Mesendoderm (in vitro differentiated cells): ENCODE results near the gene PRG3.

Experiments used
- DNase-seq: peaks from one replicate; pipeline ENCODE4 v3.0.0; 2013
- H2AK5ac ChIP-seq: 2 replicates; pipeline ENCODE4 v1.6.1; 2013; ENCODE audit warnings: low read length, inconsistent platforms
- H2BK120ac ChIP-seq: 2 replicates; pipeline ENCODE4 v1.6.1; 2013; ENCODE audit warnings: low read depth, mild to moderate bottlenecking, low read length, moderate library complexity, mixed read lengths
- H2BK15ac ChIP-seq: replicated peaks from 2 replicates; pipeline ENCODE4 v1.6.1; 2013; ENCODE audit warnings: low read depth, mild to moderate bottlenecking, moderate library complexity
- H2BK5ac ChIP-seq: 2 replicates; pipeline ENCODE4 v1.6.1; 2013; ENCODE audit warnings: low read length, inconsistent platforms
- H3K18ac ChIP-seq: 2 replicates; pipeline ENCODE4 v1.6.1; 2013; ENCODE audit warnings: mild to moderate bottlenecking, low read length, mixed read lengths
- H3K23ac ChIP-seq: one replicate; pipeline ENCODE4 v1.6.1; 2013; ENCODE audit warnings: low read length
- H3K27ac ChIP-seq: 2 replicates; pipeline ENCODE4 v1.5.1; 2013; ENCODE audit warnings: low read depth, mild to moderate bottlenecking, inconsistent platforms, low read length, moderate library complexity
- H3K27me3 ChIP-seq: 2 replicates; pipeline ENCODE4 v1.6.1; 2013; ENCODE audit warnings: low read length, control low read depth, mild to moderate bottlenecking, inconsistent platforms; ENCODE audit not compliant: insufficient read depth, poor library complexity
- H3K36me3 ChIP-seq: 2 replicates; pipeline ENCODE4 v1.6.1; 2013; ENCODE audit warnings: low read length, inconsistent platforms; ENCODE audit not compliant: control insufficient read depth, insufficient read depth
- H3K4ac ChIP-seq: one replicate; pipeline ENCODE4 v1.6.1; 2013; ENCODE audit warnings: low read depth, mild to moderate bottlenecking, low read length, moderate library complexity
- H3K4me1 ChIP-seq: 2 replicates; pipeline ENCODE4 v1.6.1; 2013; ENCODE audit warnings: low read depth, low read length, inconsistent platforms; ENCODE audit not compliant: control insufficient read depth
- H3K4me2 ChIP-seq: 2 replicates; pipeline ENCODE4 v1.6.1; 2013; ENCODE audit warnings: low read length
- H3K4me3 ChIP-seq: 2 replicates; pipeline ENCODE4 v1.5.1; 2013; ENCODE audit warnings: mild to moderate bottlenecking, low read length
- H3K56ac ChIP-seq: one replicate; pipeline ENCODE4 v1.6.1; 2013; ENCODE audit warnings: low read length
- H3K79me1 ChIP-seq: 2 replicates; pipeline ENCODE4 v1.6.1; 2013; ENCODE audit warnings: low read length, inconsistent platforms
- H3K79me2 ChIP-seq: 2 replicates; pipeline ENCODE4 v1.6.1; 2013; ENCODE audit warnings: mild to moderate bottlenecking, low read length; ENCODE audit not compliant: control insufficient read depth, insufficient read depth
- H3K9ac ChIP-seq: 2 replicates; pipeline ENCODE4 v1.6.1; 2013; ENCODE audit warnings: low read length, inconsistent platforms
- H4K5ac ChIP-seq: one replicate; pipeline ENCODE4 v1.6.1; 2013; ENCODE audit warnings: low read length
- H4K8ac ChIP-seq: one replicate; pipeline ENCODE4 v1.6.1; 2013; ENCODE audit warnings: low read depth, mild to moderate bottlenecking, control low read depth, low read length, moderate library complexity
- WGBS: extraction: QIAGEN DNeasy Blood & Tissue Kit; methylation state at CpG from one replicate; pipeline ENCODE4 v1.1.7; 2013; ENCODE audit warnings: low lambda C conversion rate, missing lambda C conversion rate; ENCODE audit not compliant: insufficient coverage; ENCODE audit errors: extremely low coverage; 5-methylcytosine and 5-hydroxymethylcytosine counted together

PRG3 gene

DNA sequence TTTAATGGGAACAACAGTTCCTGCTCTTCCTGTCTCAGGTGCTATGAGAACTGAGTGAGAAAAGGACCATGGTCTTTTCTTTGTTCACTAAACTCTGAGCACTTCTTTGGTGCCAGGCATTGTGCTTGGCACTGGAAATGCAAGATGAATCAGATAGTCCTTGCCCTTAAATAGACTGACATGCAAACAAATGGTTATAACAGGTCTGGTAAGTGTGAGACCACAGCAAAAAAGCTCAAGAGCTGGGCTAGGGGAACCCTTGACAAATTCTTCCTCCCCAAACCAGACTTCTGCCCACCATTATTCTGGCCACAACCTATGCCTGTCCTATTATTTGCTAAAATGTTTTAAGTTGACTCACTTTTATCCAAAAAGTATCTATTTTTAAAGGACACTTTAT, 40.9 kb upstream of the PRG3 start:
- no peak overlapping the region for H2BK15ac ChIP-seq
- H3K36me3 ChIP-seq: peaks cover 11% of the 10 kb centered on the region
- H3K27ac ChIP-seq: no peak overlapping the region
- H2BK120ac ChIP-seq: no peak overlapping the region
- H3K4ac ChIP-seq: no peak overlapping the region
- H3K4me2 ChIP-seq: no peak overlapping the region
- no peak overlapping the region for H4K8ac ChIP-seq
- no peaks in the 10 kb centered on the region for H3K27me3 ChIP-seq
- no peak overlapping the region for H4K5ac ChIP-seq
- no peak overlapping the region for H3K18ac ChIP-seq
- no peaks in the 10 kb centered on the region for H3K79me1 ChIP-seq
- H3K79me2 ChIP-seq: no peaks in the 10 kb centered on the region
- peaks cover 5% of the 10 kb centered on the region for H3K4me1 ChIP-seq
- H2AK5ac ChIP-seq: no peak overlapping the region
- H3K56ac ChIP-seq: no peak overlapping the region
- H3K4me3 ChIP-seq: no peak overlapping the region
- H3K23ac ChIP-seq: no peak overlapping the region
- DNase-seq: no peak
- H3K9ac ChIP-seq: no peak overlapping the region
- no peak overlapping the region for H2BK5ac ChIP-seq

DNA sequence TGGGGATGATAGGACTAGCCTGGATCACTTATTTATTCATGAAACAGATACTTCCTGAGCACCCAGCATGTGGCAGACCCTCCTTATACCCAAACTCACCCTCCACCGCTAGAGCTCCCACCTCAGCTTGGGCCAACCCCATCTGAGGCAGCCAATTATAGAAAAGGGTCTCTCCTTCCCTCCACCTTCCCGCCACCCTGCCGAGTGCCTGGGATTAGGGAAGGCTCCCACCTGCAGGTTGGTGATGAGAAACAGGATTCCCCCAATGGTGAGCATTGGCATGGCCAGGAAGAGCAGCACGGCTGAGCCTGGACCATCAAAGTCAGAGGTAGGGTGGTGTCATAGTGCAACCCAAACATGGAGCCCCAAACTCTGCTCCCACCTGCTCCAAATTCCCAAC, 40.1 kb upstream of the PRG3 start:
- no peaks in the 10 kb centered on the region for H3K79me1 ChIP-seq
- H3K4me2 ChIP-seq: no peak overlapping the region
- no peak overlapping the region for H3K18ac ChIP-seq
- no peak overlapping the region for H3K4ac ChIP-seq
- no peak overlapping the region for H3K4me3 ChIP-seq
- H2BK5ac ChIP-seq: no peak overlapping the region
- no peaks in the 10 kb centered on the region for H3K27me3 ChIP-seq
- no peak for DNase-seq
- no CpG with 5 or more reads among the region's 4 CpGs for WGBS
- H3K56ac ChIP-seq: no peak overlapping the region
- no peak overlapping the region for H3K9ac ChIP-seq
- H4K5ac ChIP-seq: no peak overlapping the region
- H2BK120ac ChIP-seq: no peak overlapping the region
- H3K27ac ChIP-seq: no peak overlapping the region
- H4K8ac ChIP-seq: no peak overlapping the region
- H2BK15ac ChIP-seq: no peak overlapping the region
- H3K23ac ChIP-seq: no peak overlapping the region
- peaks cover 11% of the 10 kb centered on the region for H3K36me3 ChIP-seq
- H2AK5ac ChIP-seq: no peak overlapping the region
- no peaks in the 10 kb centered on the region for H3K79me2 ChIP-seq
- peaks cover 5% of the 10 kb centered on the region for H3K4me1 ChIP-seq

DNA sequence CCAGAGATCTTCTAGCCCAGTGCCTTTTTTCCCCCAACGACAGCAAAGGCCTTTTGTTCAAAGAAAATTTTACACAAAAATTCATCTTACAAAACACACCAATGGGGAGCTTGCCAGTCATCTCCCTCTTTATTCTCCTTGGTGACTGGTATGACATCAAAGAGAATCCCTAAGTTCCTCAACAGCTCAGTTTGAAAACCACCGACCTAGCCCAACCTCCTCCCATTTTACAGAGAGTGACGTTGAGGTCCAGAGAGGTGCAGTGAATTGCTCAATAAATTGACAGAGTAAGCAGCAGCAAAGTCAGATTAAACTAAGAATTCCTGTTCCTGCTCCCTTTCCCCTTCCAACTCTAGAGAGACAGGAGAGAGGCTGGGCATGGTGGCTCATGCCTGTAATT, 38.2 kb upstream of the PRG3 start:
- WGBS: no CpG with 5 or more reads among the region's 3 CpGs
- DNase-seq: no peak

DNA sequence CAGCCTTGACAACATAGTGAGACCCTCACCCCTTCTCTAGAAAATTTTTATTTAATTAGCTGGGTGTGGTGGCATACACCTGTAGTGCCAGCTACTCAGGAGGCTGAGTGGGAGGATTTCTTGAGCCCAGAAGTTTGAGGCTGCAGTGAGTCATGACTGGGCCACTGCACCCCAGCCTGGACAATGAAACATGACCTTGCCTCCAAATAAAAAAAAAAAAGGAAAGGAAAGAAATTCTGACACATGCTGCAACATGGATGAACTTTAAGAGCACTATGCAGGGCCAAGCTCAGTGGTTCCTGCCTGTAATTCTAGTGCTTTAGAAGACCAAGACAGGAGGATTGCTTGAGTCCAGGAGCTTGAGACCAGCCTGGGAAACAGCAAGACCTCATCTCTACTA, 37.2 kb upstream of the PRG3 start:
- Histone ChIP-seq H4K8ac (no peak overlapping the region), H3K4me3 (no peak overlapping the region), H3K79me2 (no peaks in the 10 kb centered on the region), H3K18ac (no peak overlapping the region), H3K79me1 (no peaks in the 10 kb centered on the region), H3K36me3 (peaks cover 17% of the 10 kb centered on the region), H3K4me1 (no peaks in the 10 kb centered on the region), H3K9ac (no peak overlapping the region), H2BK15ac (no peak overlapping the region), H2BK5ac (no peak overlapping the region), H3K4ac (no peak overlapping the region), H2AK5ac (no peak overlapping the region), H3K4me2 (no peak overlapping the region), H2BK120ac (no peak overlapping the region), H3K56ac (no peak overlapping the region), H3K23ac (no peak overlapping the region), H4K5ac (no peak overlapping the region), H3K27ac (no peak overlapping the region), H3K27me3 (no peaks in the 10 kb centered on the region)
- DNase-seq: no peak

More for the DNA sequence above, 38.2 kb upstream of the PRG3 start:
- no peak overlapping the region for H3K27ac ChIP-seq
- no peak overlapping the region for H2AK5ac ChIP-seq
- H3K23ac ChIP-seq: no peak overlapping the region
- no peak overlapping the region for H3K4me3 ChIP-seq
- no peak overlapping the region for H4K5ac ChIP-seq
- no peak overlapping the region for H2BK5ac ChIP-seq
- H2BK120ac ChIP-seq: no peak overlapping the region
- H3K4me2 ChIP-seq: no peak overlapping the region
- no peak overlapping the region for H4K8ac ChIP-seq
- no peaks in the 10 kb centered on the region for H3K27me3 ChIP-seq
- no peaks in the 10 kb centered on the region for H3K79me2 ChIP-seq
- H3K18ac ChIP-seq: no peak overlapping the region
- H3K56ac ChIP-seq: no peak overlapping the region
- H2BK15ac ChIP-seq: no peak overlapping the region
- H3K36me3 ChIP-seq: peaks cover 17% of the 10 kb centered on the region
- no peaks in the 10 kb centered on the region for H3K4me1 ChIP-seq
- H3K4ac ChIP-seq: no peak overlapping the region
- no peaks in the 10 kb centered on the region for H3K79me1 ChIP-seq
- H3K9ac ChIP-seq: no peak overlapping the region

DNA sequence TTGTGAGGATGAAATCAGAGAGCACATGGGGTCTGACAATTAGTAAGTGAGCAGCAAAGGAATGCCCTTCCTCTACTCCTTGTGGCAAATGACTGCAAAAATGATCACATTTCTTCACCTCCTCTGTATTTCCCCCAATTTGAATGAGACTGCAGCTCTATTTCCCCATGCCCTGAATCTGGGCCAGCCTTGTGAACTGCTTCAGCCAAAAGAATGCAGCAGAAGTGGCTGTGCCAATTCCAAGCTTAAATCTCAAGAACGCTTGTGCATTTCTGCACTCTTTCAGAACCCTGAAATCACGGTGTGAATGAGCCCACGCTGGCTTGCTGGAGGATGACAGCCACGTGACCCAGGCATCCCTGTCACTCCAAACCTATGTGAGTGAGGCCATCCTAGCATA, 36.1 kb upstream of the PRG3 start:
- Histone ChIP-seq H3K4me3 (no peak overlapping the region), H3K56ac (no peak overlapping the region), H3K4ac (no peak overlapping the region), H3K18ac (no peak overlapping the region), H3K36me3 (peaks cover 15% of the 10 kb centered on the region), H3K9ac (no peak overlapping the region), H2AK5ac (no peak overlapping the region), H3K27ac (no peak overlapping the region), H2BK15ac (no peak overlapping the region), H4K5ac (no peak overlapping the region), H3K27me3 (no peaks in the 10 kb centered on the region), H2BK5ac (no peak overlapping the region), H3K79me2 (no peaks in the 10 kb centered on the region), H3K79me1 (no peaks in the 10 kb centered on the region), H2BK120ac (no peak overlapping the region), H3K4me1 (no peaks in the 10 kb centered on the region), H4K8ac (no peak overlapping the region), H3K4me2 (no peak overlapping the region), H3K23ac (no peak overlapping the region)
- no peak for DNase-seq
- WGBS: no CpG with 5 or more reads among the region's 4 CpGs

DNA sequence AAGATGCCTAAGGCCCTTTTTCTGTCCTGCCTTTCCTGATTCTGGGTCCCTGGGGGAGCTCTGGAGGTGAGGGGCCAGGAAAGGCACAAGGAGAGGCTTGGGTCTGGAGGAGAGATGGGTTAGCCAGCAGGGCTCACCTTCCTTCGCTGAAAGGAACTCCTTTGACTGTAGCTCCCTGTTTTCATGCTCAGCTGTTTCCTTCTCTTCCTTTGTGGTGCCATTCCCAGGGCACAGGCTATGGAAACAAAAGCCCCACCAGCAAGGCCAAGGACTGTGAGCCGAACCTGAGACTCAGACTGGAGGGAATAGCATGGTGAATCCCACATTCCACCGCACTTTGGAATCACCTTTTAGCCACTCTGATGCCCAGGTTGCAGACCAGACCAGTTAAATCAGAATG, 35.5 kb upstream of the PRG3 start:
- no peak overlapping the region for H2BK5ac ChIP-seq
- peaks cover 15% of the 10 kb centered on the region for H3K36me3 ChIP-seq
- H3K79me2 ChIP-seq: no peaks in the 10 kb centered on the region
- H3K18ac ChIP-seq: no peak overlapping the region
- no peaks in the 10 kb centered on the region for H3K27me3 ChIP-seq
- H3K27ac ChIP-seq: no peak overlapping the region
- H3K23ac ChIP-seq: no peak overlapping the region
- H4K8ac ChIP-seq: no peak overlapping the region
- H3K4ac ChIP-seq: no peak overlapping the region
- no peak for DNase-seq
- H2BK120ac ChIP-seq: no peak overlapping the region
- H4K5ac ChIP-seq: no peak overlapping the region
- no peak overlapping the region for H2BK15ac ChIP-seq
- H3K9ac ChIP-seq: no peak overlapping the region
- no peaks in the 10 kb centered on the region for H3K79me1 ChIP-seq
- H3K56ac ChIP-seq: no peak overlapping the region
- H2AK5ac ChIP-seq: no peak overlapping the region
- no CpG with 5 or more reads among the region's 3 CpGs for WGBS
- H3K4me3 ChIP-seq: no peak overlapping the region
- no peak overlapping the region for H3K4me2 ChIP-seq
- no peaks in the 10 kb centered on the region for H3K4me1 ChIP-seq
